Epithelial cell of esophagus (primary cell): ENCODE results near the gene SHISA8.

Experiments
- DNase-seq: peaks from one replicate; pipeline ENCODE4 v3.0.0; 2010; ENCODE audit warnings: low read depth
- H3K4me3 ChIP-seq: 2 replicates; pipeline ENCODE4 v1.5.1; 2011; ENCODE audit warnings: mild to moderate bottlenecking, low read length, control low read depth
- TF ChIP-seq, protein P1 (sequence below): IDR thresholded peaks from 2 replicates; pipeline ENCODE4 v1.5.1; 2011; ENCODE audit warnings: low read depth, mild to moderate bottlenecking, low read length, control low read depth, inconsistent platforms; ENCODE audit not compliant: insufficient read depth; ENCODE audit errors: missing control alignments

Gene SHISA8

DNA sequence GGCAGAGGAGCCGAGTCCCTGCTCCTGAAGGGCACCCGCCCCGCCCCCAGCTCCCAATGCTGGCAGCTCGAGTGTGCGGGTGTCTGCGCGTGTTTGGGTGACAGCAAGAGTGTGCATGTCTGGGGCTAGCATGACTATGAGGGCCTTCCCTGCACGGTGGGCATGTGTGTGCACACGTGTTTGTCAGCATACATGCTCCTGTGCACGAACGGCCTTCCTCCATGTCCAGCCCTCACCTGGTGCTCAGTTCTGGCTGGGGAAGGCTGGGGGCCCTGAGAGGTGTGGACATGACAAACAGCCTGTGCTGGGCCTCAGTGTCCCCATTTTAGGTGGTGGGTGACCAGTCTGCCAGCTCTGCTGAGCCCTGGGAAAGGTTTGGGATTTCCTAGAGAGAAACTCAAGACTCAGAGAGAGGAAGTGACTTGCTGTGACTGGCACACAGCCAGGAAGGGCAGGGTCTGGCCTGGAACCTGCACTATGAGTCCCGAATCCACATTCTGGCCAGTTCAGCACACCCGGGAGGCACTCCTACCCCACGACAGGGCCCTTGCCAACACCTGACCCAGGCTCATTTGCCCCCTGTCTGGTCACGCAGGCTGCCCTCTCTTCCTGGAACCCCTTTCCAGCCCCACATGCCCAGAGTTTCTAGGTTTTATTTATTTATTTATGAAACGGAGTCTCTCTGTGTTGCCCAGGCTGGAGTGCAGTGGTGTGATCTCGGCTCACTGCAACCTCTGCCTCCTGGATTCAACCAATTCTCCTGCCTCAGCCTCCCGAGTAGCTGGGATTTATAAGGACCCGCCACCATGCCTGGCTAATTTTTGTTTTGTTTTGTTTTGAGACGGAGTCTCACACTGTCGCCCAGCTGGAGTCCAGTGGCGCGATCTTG, 3.3 kb upstream of the SHISA8 start:
- TF ChIP-seq, protein P1, sequence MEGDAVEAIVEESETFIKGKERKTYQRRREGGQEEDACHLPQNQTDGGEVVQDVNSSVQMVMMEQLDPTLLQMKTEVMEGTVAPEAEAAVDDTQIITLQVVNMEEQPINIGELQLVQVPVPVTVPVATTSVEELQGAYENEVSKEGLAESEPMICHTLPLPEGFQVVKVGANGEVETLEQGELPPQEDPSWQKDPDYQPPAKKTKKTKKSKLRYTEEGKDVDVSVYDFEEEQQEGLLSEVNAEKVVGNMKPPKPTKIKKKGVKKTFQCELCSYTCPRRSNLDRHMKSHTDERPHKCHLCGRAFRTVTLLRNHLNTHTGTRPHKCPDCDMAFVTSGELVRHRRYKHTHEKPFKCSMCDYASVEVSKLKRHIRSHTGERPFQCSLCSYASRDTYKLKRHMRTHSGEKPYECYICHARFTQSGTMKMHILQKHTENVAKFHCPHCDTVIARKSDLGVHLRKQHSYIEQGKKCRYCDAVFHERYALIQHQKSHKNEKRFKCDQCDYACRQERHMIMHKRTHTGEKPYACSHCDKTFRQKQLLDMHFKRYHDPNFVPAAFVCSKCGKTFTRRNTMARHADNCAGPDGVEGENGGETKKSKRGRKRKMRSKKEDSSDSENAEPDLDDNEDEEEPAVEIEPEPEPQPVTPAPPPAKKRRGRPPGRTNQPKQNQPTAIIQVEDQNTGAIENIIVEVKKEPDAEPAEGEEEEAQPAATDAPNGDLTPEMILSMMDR: no peak
- H3K4me3 ChIP-seq: no peak overlapping the region
- peak; percentile 76 for DNase-seq

DNA sequence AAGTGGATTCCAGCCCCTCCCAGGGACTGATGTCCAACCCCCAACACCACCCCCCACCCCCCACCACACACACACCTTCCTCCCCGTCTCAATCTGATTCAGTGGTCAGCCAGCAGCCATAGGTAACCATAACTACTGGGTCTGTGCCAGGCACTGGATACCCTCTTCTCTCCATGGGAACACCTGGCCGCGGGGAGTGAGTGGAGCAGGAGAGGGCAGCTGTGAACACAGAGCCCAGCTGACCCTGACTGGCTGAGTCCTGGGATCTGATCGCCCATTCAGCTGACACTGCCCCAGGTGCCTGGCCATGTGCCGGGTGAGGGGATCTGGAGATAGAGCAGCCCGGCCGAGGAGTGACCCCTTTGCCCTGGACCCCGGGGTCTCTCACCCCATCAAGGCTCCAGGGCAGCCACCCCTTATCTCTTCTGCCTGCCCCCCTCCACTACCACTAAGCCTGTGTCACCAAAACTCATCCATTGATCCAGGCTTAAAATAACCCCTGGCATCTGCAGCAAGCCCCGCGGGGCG, 2.6 kb upstream of the SHISA8 start:
- no peak for DNase-seq
- TF ChIP-seq, protein P1: no peak
- H3K4me3 ChIP-seq: no peak overlapping the region

DNA sequence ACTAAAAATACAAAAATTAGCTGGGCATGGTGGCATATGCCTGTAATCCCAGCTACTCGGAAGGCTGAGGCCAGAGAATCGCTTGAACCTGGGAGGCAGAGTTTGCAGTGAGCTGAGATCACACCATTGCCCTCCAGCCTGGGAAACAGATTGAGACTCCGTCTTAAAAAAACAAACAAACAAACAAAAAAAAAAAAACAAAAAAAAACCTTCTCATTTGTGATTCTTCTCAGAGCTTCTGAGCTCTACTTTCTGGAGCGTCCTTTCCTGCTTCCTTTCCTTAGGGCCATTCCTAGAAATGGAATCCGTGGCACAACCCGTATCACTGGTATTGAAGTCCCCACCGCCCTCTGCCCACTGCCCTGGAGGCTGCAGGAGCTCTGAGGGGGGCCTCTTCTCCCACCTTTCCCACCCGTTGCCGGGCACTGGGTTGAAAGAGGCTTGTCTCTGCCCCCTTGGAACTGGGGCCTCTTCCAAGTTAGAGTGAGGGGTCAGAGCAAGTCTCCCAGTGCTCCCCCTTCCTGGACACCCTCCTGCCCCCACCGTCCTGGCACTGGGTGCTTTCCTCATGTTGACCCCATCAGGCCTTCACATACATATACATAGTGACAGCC, 2.0 kb upstream of the SHISA8 start:
- TF ChIP-seq, protein P1: no peak
- no peak for DNase-seq
- H3K4me3 ChIP-seq: no peak overlapping the region

DNA sequence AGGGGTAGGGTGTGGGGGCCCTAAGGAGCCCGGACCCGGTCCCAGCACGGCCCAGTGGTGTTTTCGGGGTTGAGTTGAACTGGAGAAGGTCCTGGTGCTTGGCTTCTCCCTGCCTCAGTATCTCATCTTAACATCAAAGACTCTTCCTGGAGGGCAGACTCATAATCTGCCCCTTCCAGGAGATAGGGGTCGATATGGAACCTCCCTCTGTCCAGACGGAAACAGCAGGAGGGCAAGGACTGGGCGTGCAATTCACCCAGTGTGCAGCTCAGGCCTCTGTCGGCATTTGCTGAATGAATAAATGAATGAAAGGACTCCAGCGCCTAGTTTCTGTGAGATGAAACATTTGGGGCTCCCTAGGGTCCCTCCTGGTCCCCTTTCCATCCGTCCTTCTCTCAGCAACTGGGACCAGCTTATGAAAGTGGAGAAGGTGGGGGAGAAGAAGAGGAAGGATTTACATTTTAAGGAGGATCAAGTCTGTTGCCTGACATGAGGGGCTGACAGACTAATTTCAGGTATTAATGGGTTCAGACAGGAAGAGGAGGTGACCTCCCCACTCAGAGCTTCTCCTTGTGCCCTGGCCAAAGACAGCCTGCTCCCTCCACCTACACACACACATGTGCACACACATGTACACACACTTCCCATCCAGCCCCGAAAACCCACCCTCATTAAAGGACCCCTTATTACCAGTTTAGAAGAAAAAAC, 1.1 kb upstream of the SHISA8 start:
- no peak overlapping the region for H3K4me3 ChIP-seq
- TF ChIP-seq, protein P1: no peak
- DNase-seq: no peak

DNA sequence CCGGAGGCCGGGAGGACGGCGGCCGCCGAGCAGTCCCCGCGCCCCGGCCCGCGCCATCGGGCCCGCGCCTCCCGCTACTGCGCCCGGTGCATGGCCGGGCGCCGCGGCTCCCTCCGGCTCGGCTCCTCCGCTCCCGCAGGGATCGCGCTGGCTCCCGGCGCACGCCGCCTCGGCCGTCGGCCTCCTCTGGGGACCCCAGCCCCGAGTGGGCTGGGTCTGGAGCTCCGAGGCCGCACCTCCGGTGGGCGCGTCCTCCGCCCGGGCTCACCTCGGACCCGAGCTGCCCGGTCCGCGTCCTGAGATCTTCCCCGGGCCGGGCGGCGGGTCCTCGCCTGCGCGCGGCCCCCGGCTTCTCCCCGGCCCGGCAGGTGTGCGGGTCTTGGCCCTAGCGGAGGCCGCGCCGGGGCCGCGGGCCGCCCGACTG, 251 bp downstream of the SHISA8 start:
- TF ChIP-seq, protein P1: no peak
- no peak for DNase-seq
- H3K4me3 ChIP-seq: no peak overlapping the region

DNA sequence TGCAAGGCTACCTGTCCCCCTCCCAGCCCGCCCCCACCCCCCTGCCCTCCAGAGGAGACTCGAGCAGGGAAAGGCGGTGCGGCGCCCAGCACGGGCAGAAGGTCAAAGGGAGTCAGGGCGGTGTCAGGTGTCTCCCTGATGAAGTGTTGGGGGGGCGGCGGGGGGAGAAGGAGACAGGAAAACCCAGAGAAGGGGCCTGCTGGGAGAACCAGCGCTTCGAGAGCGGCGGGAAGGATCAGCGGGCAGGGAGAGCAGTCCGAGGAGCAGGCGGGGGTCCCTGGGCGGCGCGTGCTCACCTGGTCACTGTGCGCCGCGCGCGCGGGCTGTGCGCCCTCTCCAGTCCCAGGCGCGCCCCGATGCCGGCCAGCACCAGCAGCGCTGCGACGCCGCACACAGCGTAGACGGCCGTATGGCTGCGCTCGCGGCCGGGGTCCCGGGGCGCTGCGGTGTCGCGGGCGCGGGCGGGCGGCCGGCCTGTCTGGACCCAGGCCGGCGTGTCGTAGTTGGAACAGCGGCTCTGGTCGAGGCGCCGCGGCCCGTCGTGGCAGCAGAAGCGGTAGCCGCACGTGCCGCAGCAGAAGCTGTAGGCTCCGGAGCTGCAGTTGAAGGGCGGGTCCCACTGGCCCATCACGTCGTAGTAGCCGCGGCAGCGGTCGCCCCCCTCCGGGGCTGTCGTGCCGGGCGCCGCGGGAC, 886 bp downstream of the SHISA8 start:
- TF ChIP-seq, protein P1: no peak
- no peak overlapping the region for H3K4me3 ChIP-seq
- DNase-seq: no peak
